HEK293 (cell line): ENCODE data around the gene NMRK2.

Experiments
- CTCF ChIP-seq: fragments of 450-650 bp; formaldehyde crosslinking; IDR thresholded peaks from 2 replicates; pipeline ENCODE4 v1.5.1; 2016; ENCODE audit warnings: missing biosample characterization, missing genetic modification characterization
- REPIN1 ChIP-seq: fragments of 450-650 bp; formaldehyde crosslinking; IDR thresholded peaks from 2 replicates; pipeline ENCODE4 v1.5.1; 2017; ENCODE audit warnings: missing biosample characterization, missing genetic modification characterization, low read depth
- SP7 ChIP-seq: fragments of 450-650 bp; formaldehyde crosslinking; IDR thresholded peaks from 2 replicates; pipeline ENCODE4 v1.5.1; 2016; ENCODE audit warnings: missing biosample characterization, missing genetic modification characterization
- ZFP41 ChIP-seq: fragments of 450-650 bp; formaldehyde crosslinking; IDR thresholded peaks from 2 replicates; pipeline ENCODE4 v1.5.1; 2016; ENCODE audit warnings: missing biosample characterization, missing genetic modification characterization, borderline replicate concordance
- ZNF596 ChIP-seq: fragments of 450-650 bp; IDR thresholded peaks from 2 replicates; pipeline ENCODE4 v1.5.0; 2018; ENCODE audit warnings: missing biosample characterization, mild to moderate bottlenecking, missing genetic modification characterization, moderate library complexity

GRCh38 chr19:3954107-3954506 is 21.2 kb downstream of the NMRK2 start:
- TF ChIP-seq ZFP41 (tag by site-specific recombination) (no peak), CTCF (tag by site-specific recombination) (no peak), SP7 (no peak), REPIN1 (tag by site-specific recombination) (no peak), ZNF596 (tag by site-specific recombination) (no peak)
